ENCODE results near the gene MYL12B.
"Not testable (repeated sequence)": the region's sequence is repeated elsewhere in the genome, so short reads cannot be mapped to it uniquely, and the experiment has no call there.

MYL12B gene

GRCh38 chr18:3265564-3266033, 3.7 kb downstream of the MYL12B start:
- Histone ChIP-seq H3K4me1 (ENCODE audit: insufficient read depth, low read length) (peaks cover 20% of the 10 kb centered on the region), H3K27ac (ENCODE audit: low read depth, low read length) (no peak overlapping the region), H3K9ac (ENCODE audit: low read depth, low read length) (no peak overlapping the region), H3K27me3 (ENCODE audit: insufficient read depth, low read length) (no peaks in the 10 kb centered on the region), H3K36me3 (ENCODE audit: insufficient read depth, low read length) (no peaks in the 10 kb centered on the region), H3K9me3 (ENCODE audit: insufficient read depth, low read depth, low read length) (no peaks in the 10 kb centered on the region), H3K4me3 (ENCODE audit: low read length) (no peak overlapping the region)
- WGBS, result 88% methylated on average over 3 of the region's 3 CpGs

- Histone ChIP-seq H3K27me3 (ENCODE audit: insufficient read depth, low read length) (no peaks in the 10 kb centered on the region), H3K4me3 (ENCODE audit: low read length) (no peak overlapping the region), H3K4me1 (ENCODE audit: insufficient read depth, low read length) (peaks cover 17% of the 10 kb centered on the region), H3K36me3 (ENCODE audit: insufficient read depth, low read length) (no peaks in the 10 kb centered on the region), H3K27ac (ENCODE audit: low read depth, low read length) (no peak overlapping the region), H3K9ac (ENCODE audit: low read depth, low read length) (no peak overlapping the region), H3K9me3 (ENCODE audit: insufficient read depth, low read depth, low read length) (no peaks in the 10 kb centered on the region)
- WGBS, result 67% methylated on average over 7 of the region's 7 CpGs
Observed at GRCh38 chr18:3266062-3266608, 4.2 kb downstream of the MYL12B start.

- Histone ChIP-seq H3K27me3 (ENCODE audit: insufficient read depth, low read length) (no peaks in the 10 kb centered on the region), H3K9me3 (ENCODE audit: insufficient read depth, low read depth, low read length) (no peaks in the 10 kb centered on the region), H3K36me3 (ENCODE audit: insufficient read depth, low read length) (peaks cover 13% of the 10 kb centered on the region), H3K27ac (ENCODE audit: low read depth, low read length) (no peak overlapping the region), H3K4me3 (ENCODE audit: low read length) (no peak overlapping the region), H3K9ac (ENCODE audit: low read depth, low read length) (no peak overlapping the region), H3K4me1 (ENCODE audit: insufficient read depth, low read length) (peaks cover 16% of the 10 kb centered on the region)
Observed at GRCh38 chr18:3268306-3268705, 6.4 kb downstream of the MYL12B start.

GRCh38 chr18:3269241-3269913, 7.4 kb downstream of the MYL12B start:
- Histone ChIP-seq H3K9ac (ENCODE audit: low read depth, low read length) (no peak overlapping the region), H3K36me3 (ENCODE audit: insufficient read depth, low read length) (peaks cover 23% of the 10 kb centered on the region), H3K27me3 (ENCODE audit: insufficient read depth, low read length) (no peaks in the 10 kb centered on the region), H3K4me3 (ENCODE audit: low read length) (no peak overlapping the region), H3K27ac (ENCODE audit: low read depth, low read length) (no peak overlapping the region), H3K4me1 (ENCODE audit: insufficient read depth, low read length) (peaks cover 7% of the 10 kb centered on the region), H3K9me3 (ENCODE audit: insufficient read depth, low read depth, low read length) (no peaks in the 10 kb centered on the region)
- WGBS, result 91% methylated on average over 4 of the region's 4 CpGs

- Histone ChIP-seq H3K27ac (ENCODE audit: low read depth, low read length) (no peak overlapping the region), H3K36me3 (ENCODE audit: insufficient read depth, low read length) (peaks cover 29% of the 10 kb centered on the region), H3K27me3 (ENCODE audit: insufficient read depth, low read length) (no peaks in the 10 kb centered on the region), H3K4me3 (ENCODE audit: low read length) (no peak overlapping the region), H3K4me1 (ENCODE audit: insufficient read depth, low read length) (peaks cover 7% of the 10 kb centered on the region), H3K9me3 (ENCODE audit: insufficient read depth, low read depth, low read length) (no peaks in the 10 kb centered on the region), H3K9ac (ENCODE audit: low read depth, low read length) (no peak overlapping the region)
- WGBS, result no CpG with 5 or more reads among the region's 1 CpG
Observed at GRCh38 chr18:3269914-3270299, 8.0 kb downstream of the MYL12B start.

DNA sequence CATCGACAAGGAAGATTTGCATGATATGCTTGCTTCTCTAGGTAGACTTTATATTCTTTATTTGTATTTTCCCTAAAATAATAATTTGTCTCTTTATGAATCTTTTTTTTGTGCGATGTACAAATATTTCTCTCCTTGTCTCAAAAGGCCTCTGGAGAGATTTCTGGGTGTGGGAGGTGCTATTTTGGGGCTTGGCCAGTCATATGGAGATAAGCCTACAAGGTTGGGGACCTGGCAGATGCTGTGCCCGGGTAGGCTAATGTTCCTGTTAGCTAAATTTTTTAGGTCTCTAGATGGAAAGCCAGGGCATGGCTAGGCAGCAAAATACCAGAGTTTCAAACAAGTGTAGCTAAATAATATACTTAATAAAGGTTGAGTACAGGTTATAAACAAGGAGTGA, 11.1 kb downstream of the MYL12B start:
- WGBS, result 67% methylated on average over 3 of the region's 3 CpGs

DNA sequence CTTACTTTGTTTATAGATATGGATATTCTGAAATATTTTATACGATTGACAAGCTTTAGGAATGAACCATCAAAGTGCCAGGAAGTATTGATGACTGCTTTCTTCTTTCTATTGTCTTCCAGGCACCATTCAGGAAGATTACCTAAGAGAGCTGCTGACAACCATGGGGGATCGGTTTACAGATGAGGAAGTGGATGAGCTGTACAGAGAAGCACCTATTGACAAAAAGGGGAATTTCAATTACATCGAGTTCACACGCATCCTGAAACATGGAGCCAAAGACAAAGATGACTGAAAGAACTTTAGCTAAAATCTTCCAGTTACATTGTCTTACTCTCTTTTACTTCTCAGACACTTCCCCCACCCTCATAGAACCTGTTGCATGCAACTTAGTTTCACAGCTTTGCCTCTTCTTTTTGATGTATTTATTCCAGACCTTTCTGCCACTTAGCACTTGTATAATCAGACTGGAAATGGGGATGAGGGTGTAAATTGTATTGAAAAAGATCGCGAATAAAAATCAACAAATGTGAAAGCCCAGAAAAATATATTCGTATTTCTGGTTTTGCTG, 15.8 kb downstream of the MYL12B start:
- peaks cover 29% of the 10 kb centered on the region for H3K4me1 ChIP-seq (ENCODE audit: insufficient read depth, low read length)
- peaks cover 58% of the 10 kb centered on the region for H3K36me3 ChIP-seq (ENCODE audit: insufficient read depth, low read length)
- not testable (repeated sequence) for H3K9me3 ChIP-seq (ENCODE audit: insufficient read depth, low read depth, low read length); H3K27ac ChIP-seq (ENCODE audit: low read depth, low read length); H3K9ac ChIP-seq (ENCODE audit: low read depth, low read length); H3K27me3 ChIP-seq (ENCODE audit: insufficient read depth, low read length); H3K4me3 ChIP-seq (ENCODE audit: low read length)
- 85% methylated on average over 5 of the region's 7 CpGs for WGBS

More for the DNA sequence above, 11.1 kb downstream of the MYL12B start:
- Histone ChIP-seq H3K36me3 (ENCODE audit: insufficient read depth, low read length) (peaks cover 60% of the 10 kb centered on the region), H3K9me3 (ENCODE audit: insufficient read depth, low read depth, low read length) (no peaks in the 10 kb centered on the region), H3K27me3 (ENCODE audit: insufficient read depth, low read length) (no peaks in the 10 kb centered on the region), H3K27ac (ENCODE audit: low read depth, low read length) (no peak overlapping the region), H3K4me3 (ENCODE audit: low read length) (no peak overlapping the region), H3K9ac (ENCODE audit: low read depth, low read length) (no peak overlapping the region), H3K4me1 (ENCODE audit: insufficient read depth, low read length) (peaks cover 11% of the 10 kb centered on the region)

DNA sequence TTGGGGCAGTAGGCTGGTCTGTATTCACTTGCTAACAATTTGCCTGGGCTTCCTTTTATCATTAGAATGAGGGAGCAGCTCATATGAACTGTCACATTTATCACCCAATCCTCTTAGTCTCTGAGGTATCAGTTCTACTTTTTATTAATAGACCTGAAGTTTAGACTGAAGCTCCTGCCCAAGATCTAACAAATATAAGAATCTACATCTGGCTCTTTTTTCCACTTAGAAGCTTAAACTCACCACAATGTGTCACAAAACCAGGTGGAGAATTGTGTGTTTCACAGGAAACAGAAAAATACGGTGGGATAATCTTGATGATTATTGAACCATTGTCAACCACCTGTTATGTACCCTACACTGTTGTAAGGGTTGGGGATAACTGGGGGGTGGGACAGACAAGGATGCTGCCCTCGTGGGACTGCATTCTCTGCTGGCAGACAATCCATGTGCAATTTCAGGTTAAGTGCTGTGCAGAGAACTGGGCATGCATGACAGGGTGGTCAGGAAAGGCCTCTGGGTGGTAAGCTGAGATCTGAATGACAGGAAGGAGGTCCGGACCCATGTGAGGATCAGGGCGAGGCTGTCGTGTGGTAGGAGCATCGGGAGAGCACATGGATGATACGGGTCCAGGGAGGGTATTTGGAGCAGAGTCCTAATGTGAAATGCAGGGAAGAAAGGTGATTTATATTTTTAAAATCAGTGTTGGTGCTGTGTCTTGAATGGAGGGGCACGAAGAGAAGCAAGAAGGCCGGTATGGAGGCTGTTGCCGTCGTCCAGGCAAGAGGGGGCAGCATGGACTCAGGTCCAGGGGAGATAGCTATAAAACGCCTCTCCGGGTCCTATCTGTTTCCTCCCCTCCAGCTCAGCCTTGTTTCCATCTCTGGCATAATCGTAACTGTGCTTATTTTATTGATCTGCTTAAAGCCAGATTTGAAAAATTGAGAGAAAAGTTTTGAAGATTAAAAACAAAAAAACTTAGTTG, 17.6 kb downstream of the MYL12B start:
- H3K9ac ChIP-seq (ENCODE audit: low read depth, low read length), result no peak overlapping the region
- H3K4me3 ChIP-seq (ENCODE audit: low read length), result no peak overlapping the region
- H3K9me3 ChIP-seq (ENCODE audit: insufficient read depth, low read depth, low read length), result no peaks in the 10 kb centered on the region
- WGBS, result 69% methylated on average over 14 of the region's 14 CpGs
- H3K36me3 ChIP-seq (ENCODE audit: insufficient read depth, low read length), result peaks cover 41% of the 10 kb centered on the region
- peaks cover 29% of the 10 kb centered on the region for H3K4me1 ChIP-seq (ENCODE audit: insufficient read depth, low read length)
- no peaks in the 10 kb centered on the region for H3K27me3 ChIP-seq (ENCODE audit: insufficient read depth, low read length)
- H3K27ac ChIP-seq (ENCODE audit: low read depth, low read length), result no peak overlapping the region

DNA sequence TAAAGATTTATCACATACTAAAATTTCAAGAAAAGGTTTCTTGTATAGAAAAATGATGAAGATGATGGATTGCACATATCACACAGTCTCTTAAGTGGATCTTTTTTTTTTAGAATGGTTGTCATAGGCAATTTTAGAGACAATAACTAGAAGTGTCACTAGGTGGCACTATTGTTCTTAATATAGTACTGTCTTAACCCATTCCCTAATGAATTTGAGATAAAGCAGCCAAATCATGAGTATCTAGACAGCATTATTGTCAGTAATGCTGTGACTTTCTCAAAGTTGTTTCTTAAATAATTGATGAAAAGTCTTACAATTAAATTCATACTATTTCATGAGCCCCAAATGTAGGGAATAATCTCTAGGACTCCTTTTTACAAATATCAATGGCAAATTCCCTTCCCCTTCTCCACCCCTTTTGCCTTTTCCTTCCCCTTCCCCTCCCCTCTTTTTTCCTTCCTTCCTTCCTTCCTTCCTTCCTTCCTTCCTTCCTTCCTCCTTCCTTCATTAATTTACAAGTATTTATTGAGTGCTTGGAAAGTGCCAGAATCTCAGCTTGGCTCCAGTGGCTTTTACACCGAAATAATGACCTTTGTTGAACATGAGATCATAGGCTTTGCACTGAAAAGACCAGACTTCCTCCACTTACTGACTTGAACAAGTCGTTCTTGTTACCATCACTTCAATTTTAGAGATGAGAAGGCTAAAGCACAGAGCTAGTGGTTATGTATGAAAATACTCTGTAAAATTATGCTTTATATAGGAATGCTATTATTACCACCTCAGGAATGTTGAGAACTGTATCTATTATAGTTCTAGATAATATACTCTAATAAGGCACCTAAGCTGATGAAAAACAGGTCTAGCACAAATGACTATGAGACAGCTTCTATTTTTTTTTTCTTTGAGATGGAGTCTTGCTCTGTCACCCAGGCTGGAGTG, 19.8 kb downstream of the MYL12B start:
- Histone ChIP-seq H3K4me3 (ENCODE audit: low read length) (no peak overlapping the region), H3K27me3 (ENCODE audit: insufficient read depth, low read length) (no peaks in the 10 kb centered on the region), H3K9me3 (ENCODE audit: insufficient read depth, low read depth, low read length) (no peaks in the 10 kb centered on the region), H3K27ac (ENCODE audit: low read depth, low read length) (no peak overlapping the region), H3K4me1 (ENCODE audit: insufficient read depth, low read length) (peaks cover 29% of the 10 kb centered on the region), H3K9ac (ENCODE audit: low read depth, low read length) (no peak overlapping the region), H3K36me3 (ENCODE audit: insufficient read depth, low read length) (peaks cover 18% of the 10 kb centered on the region)
- WGBS, result 75% methylated on average over 1 of the region's 2 CpGs

DNA sequence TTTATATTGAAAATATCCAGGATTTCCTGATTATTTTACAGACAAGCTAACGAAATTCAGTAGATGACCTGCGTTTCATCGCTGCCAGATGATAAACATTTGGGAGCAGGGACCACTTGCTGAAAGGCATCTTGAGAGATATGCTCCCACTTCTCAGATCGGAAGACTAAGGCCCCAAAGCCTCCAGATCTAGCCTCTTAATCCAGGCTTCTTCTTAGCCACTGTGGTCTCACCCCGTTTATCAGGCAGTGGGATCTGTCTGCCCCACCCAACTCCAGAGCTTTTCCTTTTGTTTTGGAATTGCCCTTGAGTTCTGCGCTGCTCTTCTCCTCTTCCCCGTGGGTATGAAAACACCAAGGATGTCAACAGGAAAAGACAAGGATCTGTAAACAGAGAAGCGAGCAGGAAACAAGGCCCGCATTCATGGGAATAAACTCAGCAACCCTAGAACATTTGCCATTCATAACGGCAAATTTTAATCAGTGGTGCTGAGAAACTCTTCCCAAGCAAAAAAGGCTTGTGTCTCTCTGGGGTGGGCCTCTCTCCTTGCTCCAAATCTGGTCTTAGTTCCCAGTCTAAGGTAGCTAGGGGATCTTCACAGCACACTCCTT, 21.4 kb downstream of the MYL12B start:
- Histone ChIP-seq H3K9ac (ENCODE audit: low read depth, low read length) (no peak overlapping the region), H3K4me1 (ENCODE audit: insufficient read depth, low read length) (peaks cover 18% of the 10 kb centered on the region), H3K27me3 (ENCODE audit: insufficient read depth, low read length) (no peaks in the 10 kb centered on the region), H3K9me3 (ENCODE audit: insufficient read depth, low read depth, low read length) (0 out of 2 replicates have a peak, but pooled peaks cover 2% of the 10 kb centered on the region), H3K4me3 (ENCODE audit: low read length) (no peak overlapping the region), H3K27ac (ENCODE audit: low read depth, low read length) (no peak overlapping the region), H3K36me3 (ENCODE audit: insufficient read depth, low read length) (peaks cover 2% of the 10 kb centered on the region)
- 92% methylated on average over 10 of the region's 10 CpGs for WGBS
